Pancreas (tissue), 10 donors: ENCODE measurements around the gene PADI4. TPM values are rescaled to one million over a fixed set of nuclear protein-coding genes. Genes with fewer than 3 reads are reported as not detected.

ENCODE experiments used
- ATAC-seq, 4 donors: fragments of 200-7000 bp; cut with Tn5 transposase; one replicate each; pipeline versions ENCODE4 v1.8.0 to v1.9.1; 2020; ENCODE audit warnings: mild to moderate bottlenecking in 4 of 4, moderate library complexity in 4 of 4
- DNase-seq, 6 donors: peaks; one replicate each; pipeline ENCODE4 v3.0.0-alpha.2; 2020
- FAIRE-seq: peaks from 2 replicates; lab custom pipeline; 2012; peaks lifted over from hg19 to GRCh38; lab: Jason Lieb, UNC
- H3K27ac ChIP-seq, 4 donors: fragments of 200-600 bp; sonication (generic); 1 replicate in 3 of 4; 2 replicates in 1 of 4; pipeline versions ENCODE4 v1.5.0 to v1.8.0; 2020
- H3K27me3 ChIP-seq, 4 donors: fragments of 200-600 bp; one replicate each; pipeline ENCODE4 v1.8.0; 2021
- H3K36me3 ChIP-seq, 3 donors: fragments of 200-600 bp; sonication (generic) in 1 of 3; one replicate each; pipeline versions ENCODE4 v1.5.0 to v1.8.0; 2020 to 2021
- H3K4me1 ChIP-seq, 3 donors: fragments of 200-600 bp; one replicate each; pipeline ENCODE4 v1.8.0; 2021
- H3K4me3 ChIP-seq, 4 donors: fragments of 200-600 bp; sonication (generic) in 2 of 4; one replicate each; pipeline versions ENCODE4 v1.5.0 to v1.8.0; 2020 to 2021
- H3K9me3 ChIP-seq, 4 donors: fragments of 200-600 bp; one replicate each; pipeline ENCODE4 v1.8.0; 2021
- WGBS, 2 donors: extraction: QIAGEN DNeasy Blood & Tissue Kit; methylation state at CpG; one replicate each; pipeline ENCODE4 v1.1.7; 2013; 5-methylcytosine and 5-hydroxymethylcytosine counted together
- intact Hi-C, 3 donors: fragments of 100-400 bp; cut with DNase I; formaldehyde crosslinking; loops; one replicate each; pipeline versions ENCODE4 v1.11.1 to v1.14.2; 2022
- polyA plus RNA-seq, 2 donors: library from polyadenylated mRNA; stranded (reverse); fragments of 200-250 nt; gene quantifications; one replicate each; pipeline ENCODE4 v1.2.3, GENCODE V29; 2013
- total RNA-seq, 6 donors: library from RNA; stranded (reverse); fragmentation: NEBNext Ultra II Directional in 4 of 6; extraction: Animal tissue kit (Norgen Biotek cat#: 25700) in 4 of 6; gene quantifications; one replicate each; pipeline versions ENCODE4 v1.2.1 to v1.2.4, GENCODE V29; 2021 to 2023
- TF ChIP-seq, protein P1 (sequence below), 4 donors: fragments of 200-600 bp; sonication (generic) in 3 of 4; IDR thresholded peaks; one replicate each; pipeline versions ENCODE4 v1.5.0 to v1.8.0; 2021; ENCODE audit warnings: antibody characterized with exemption in 4 of 4
- donor health status: healthy with polysubstance abuse.
- donor health status: DM: no; HTN: no; CAD: no; lungs with moderate emphysema.
- donor health status: DM: no; HTN: no; CAD: no.
- donor health status: control.
- donor health status: control.
- donor health status: Bipolar disorder and iron deficiency.
- donor health status: DM: yes; HTN: yes; CAD: no.
- donor health status: DM: no; HTN: no; CAD: no.
- donor health status: DM: no; HTN: no; CAD: no.
- donor health status: DM: yes; HTN: yes; CAD: no.

The PADI4 gene
- total and polyA plus RNA-seq, 8 donors = 0.06 to 0.83 (median 0.43) TPM; not detected in 4

DNA sequence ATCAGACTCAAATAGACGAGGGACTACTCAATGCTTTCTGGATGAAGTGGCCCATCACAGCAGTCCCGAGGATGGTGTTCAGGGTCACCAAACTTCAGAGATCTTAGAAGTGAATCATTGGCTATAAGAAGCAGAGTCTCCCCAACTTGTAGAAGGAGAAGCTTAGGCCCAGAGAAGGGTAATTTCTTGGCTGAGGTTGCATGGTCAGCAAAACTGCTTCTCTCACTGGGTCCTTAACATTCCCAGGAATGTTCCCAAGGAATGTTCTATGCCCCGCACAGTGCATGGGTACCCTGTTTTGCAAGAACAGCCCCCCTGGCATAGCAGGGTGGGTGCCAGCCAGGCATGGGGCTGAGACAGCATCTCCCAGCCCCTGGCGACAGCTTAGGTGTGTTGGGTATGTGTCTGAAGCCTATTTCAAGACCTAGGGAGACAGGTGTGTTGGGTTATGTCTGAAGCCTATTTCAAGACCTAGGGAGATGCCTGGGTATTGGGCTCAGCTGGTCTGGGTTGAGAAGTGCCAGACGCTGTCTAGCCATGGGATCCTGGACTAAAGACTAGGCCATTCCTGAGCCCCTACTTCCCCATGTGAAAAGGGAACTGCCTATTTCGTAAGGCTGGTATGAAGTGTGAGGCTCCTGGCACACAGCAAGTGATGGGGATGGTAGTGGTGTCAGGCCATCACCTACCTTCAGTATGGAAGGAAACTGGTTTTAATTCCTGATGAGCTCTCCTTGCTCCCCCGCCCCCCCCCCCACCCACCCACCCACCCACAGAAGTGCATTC, 90.1 kb downstream of the PADI4 start:
- Histone ChIP-seq H3K4me1 (no peaks in the 10 kb centered on the region), H3K27me3 (no peaks in the 10 kb centered on the region), H3K4me3 (no peak overlapping the region), H3K36me3 (no peaks in the 10 kb centered on the region), H3K27ac (no peak overlapping the region), H3K9me3 (no peaks in the 10 kb centered on the region)
- ATAC-seq (no peak), DNase-seq (no peak), FAIRE-seq (no peak)
- WGBS, 2 donors = 70 to 87% methylated on average over 7 of the region's 7 CpGs
- TF ChIP-seq, protein P1, sequence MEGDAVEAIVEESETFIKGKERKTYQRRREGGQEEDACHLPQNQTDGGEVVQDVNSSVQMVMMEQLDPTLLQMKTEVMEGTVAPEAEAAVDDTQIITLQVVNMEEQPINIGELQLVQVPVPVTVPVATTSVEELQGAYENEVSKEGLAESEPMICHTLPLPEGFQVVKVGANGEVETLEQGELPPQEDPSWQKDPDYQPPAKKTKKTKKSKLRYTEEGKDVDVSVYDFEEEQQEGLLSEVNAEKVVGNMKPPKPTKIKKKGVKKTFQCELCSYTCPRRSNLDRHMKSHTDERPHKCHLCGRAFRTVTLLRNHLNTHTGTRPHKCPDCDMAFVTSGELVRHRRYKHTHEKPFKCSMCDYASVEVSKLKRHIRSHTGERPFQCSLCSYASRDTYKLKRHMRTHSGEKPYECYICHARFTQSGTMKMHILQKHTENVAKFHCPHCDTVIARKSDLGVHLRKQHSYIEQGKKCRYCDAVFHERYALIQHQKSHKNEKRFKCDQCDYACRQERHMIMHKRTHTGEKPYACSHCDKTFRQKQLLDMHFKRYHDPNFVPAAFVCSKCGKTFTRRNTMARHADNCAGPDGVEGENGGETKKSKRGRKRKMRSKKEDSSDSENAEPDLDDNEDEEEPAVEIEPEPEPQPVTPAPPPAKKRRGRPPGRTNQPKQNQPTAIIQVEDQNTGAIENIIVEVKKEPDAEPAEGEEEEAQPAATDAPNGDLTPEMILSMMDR (IDR thresholded peaks at IDR 0.05) = no peak
- intact Hi-C loops = no loop called here

GRCh38 chr1:17400725-17401341, 92.8 kb downstream of the PADI4 start:
- ATAC-seq (no peak), DNase-seq (no peak), FAIRE-seq (no peak)
- Histone ChIP-seq H3K4me1 (no peaks in the 10 kb centered on the region), H3K27ac (no peak overlapping the region), H3K4me3 (no peak overlapping the region), H3K27me3 (no peaks in the 10 kb centered on the region), H3K36me3 (no peaks in the 10 kb centered on the region), H3K9me3 (no peaks in the 10 kb centered on the region)
- WGBS, 2 donors = 83 to 84% methylated on average over 11 of the region's 11 CpGs
- TF ChIP-seq, protein P1 (IDR thresholded peaks at IDR 0.05) = no peak
- intact Hi-C loops = no loop called here

GRCh38 chr1:17401841-17402240, 93.8 kb downstream of the PADI4 start:
- Histone ChIP-seq H3K4me3 (no peak overlapping the region), H3K9me3 (no peaks in the 10 kb centered on the region), H3K36me3 (no peaks in the 10 kb centered on the region), H3K27ac (no peak overlapping the region), H3K4me1 (no peaks in the 10 kb centered on the region), H3K27me3 (no peaks in the 10 kb centered on the region)
- intact Hi-C loops = no loop called here
- WGBS, 2 donors = 48 to 57% methylated on average over 4 of the region's 4 CpGs
- FAIRE-seq = no peak
- TF ChIP-seq, protein P1 (IDR thresholded peaks at IDR 0.05) = no peak
- DNase-seq = no peak
- no peak for ATAC-seq

GRCh38 chr1:17403081-17403480, 95.1 kb downstream of the PADI4 start:
- WGBS, 2 donors = 34 to 42% methylated on average over 3 of the region's 3 CpGs
- Histone ChIP-seq H3K4me1 (no peaks in the 10 kb centered on the region), H3K9me3 (no peaks in the 10 kb centered on the region), H3K27ac (no peak overlapping the region), H3K27me3 (no peaks in the 10 kb centered on the region), H3K4me3 (no peak overlapping the region), H3K36me3 (no peaks in the 10 kb centered on the region)
- ATAC-seq (no peak), DNase-seq (no peak), FAIRE-seq (no peak)
- TF ChIP-seq, protein P1 (IDR thresholded peaks at IDR 0.05) = no peak
- intact Hi-C loops = no loop called here
